GM18909 (cell line): ENCODE results near the gene FOXF2.

Experiments
- ATAC-seq: cut with Tn5 transposase; IDR thresholded peaks from one replicate; pipeline ENCODE4 v1.9.1; 2021; ENCODE audit warnings: mild to moderate bottlenecking; ENCODE audit not compliant: unreplicated experiment, poor library complexity

The FOXF2 gene

GRCh38 chr6:1438471-1438881, 49.1 kb downstream of the FOXF2 start:
- no peak for ATAC-seq

- ATAC-seq = no peak
Observed at GRCh38 chr6:1439349-1439748, 50.0 kb downstream of the FOXF2 start.

GRCh38 chr6:1442929-1443328, 53.6 kb downstream of the FOXF2 start:
- no peak for ATAC-seq
